K562 (cell line): ENCODE data around the gene EPHA2. TPM values are rescaled to one million over a fixed set of nuclear protein-coding genes. Genes with fewer than 3 reads are reported as not detected.

ENCODE experiments used
- COPS2 ChIP-seq: fragments of 450-650 bp; conservative IDR thresholded peaks from 2 replicates; pipeline ENCODE4 v1.6.1; 2016; ENCODE audit warnings: mild to moderate bottlenecking, moderate library complexity
- ELF4 ChIP-seq: fragments of 450-650 bp; formaldehyde crosslinking; IDR thresholded peaks from 2 replicates; pipeline ENCODE4 v1.4.0; 2022; ENCODE audit warnings: missing genetic modification characterization
- GABPB2 ChIP-seq: fragments of 250-450 bp; sonication (Bioruptor Pico); conservative IDR thresholded peaks from 2 replicates; pipeline ENCODE4 v1.5.1; 2021; ENCODE audit warnings: mild to moderate bottlenecking
- GTF2E2 ChIP-seq: fragments of 200-800 bp; sonication (Bioruptor generic); IDR thresholded peaks from 2 replicates; pipeline ENCODE4 v1.6.1; 2016; ENCODE audit warnings: missing genetic modification characterization, missing compliant biosample characterization
- ILF3 ChIP-seq: fragments of 450-650 bp; IDR thresholded peaks from 2 replicates; pipeline ENCODE4 v1.6.1; 2018; ENCODE audit warnings: antibody characterized with exemption, mild to moderate bottlenecking, moderate library complexity, borderline replicate concordance
- MTA1 ChIP-seq: fragments of 450-650 bp; IDR thresholded peaks from 2 replicates; pipeline ENCODE4 v1.6.1; 2017; ENCODE audit warnings: borderline replicate concordance
- NCOA6 ChIP-seq: fragments of 450-650 bp; IDR thresholded peaks from 2 replicates; pipeline ENCODE4 v1.6.1; 2017; ENCODE audit warnings: mild to moderate bottlenecking
- NELFE ChIP-seq: IDR thresholded peaks from 2 replicates; pipeline ENCODE4 v1.6.1; 2011; ENCODE audit warnings: mild to moderate bottlenecking; ENCODE audit not compliant: insufficient read depth, insufficient read length
- NFYB ChIP-seq: IDR thresholded peaks from 2 replicates; pipeline ENCODE4 v1.6.1; 2011; ENCODE audit warnings: mild to moderate bottlenecking, moderate library complexity; ENCODE audit not compliant: insufficient read length; ENCODE audit errors: extremely low read depth
- PCBP1 ChIP-seq: fragments of 200-400 bp; formaldehyde crosslinking; IDR thresholded peaks from 2 replicates; pipeline ENCODE4 v1.6.1; 2018; ENCODE audit warnings: mild to moderate bottlenecking, low read depth, low read length; ENCODE audit not compliant: poor library complexity, severe bottlenecking
- TEAD4 ChIP-seq, 2 experiments: sonication (generic) in 1 of 2; formaldehyde crosslinking in 1 of 2; IDR thresholded peaks; 2 replicates each; pipeline versions ENCODE4 v1.6.1 to v1.8.0; 2012 to 2022; ENCODE audit warnings: borderline replicate concordance in 1 of 2, inconsistent platforms in 1 of 2, low read length in 1 of 2, mild to moderate bottlenecking in 1 of 2, missing genetic modification reagents in 1 of 2
- THRAP3 ChIP-seq: fragments of 450-650 bp; IDR thresholded peaks from 2 replicates; pipeline ENCODE4 v1.6.1; 2016; ENCODE audit warnings: mild to moderate bottlenecking, inconsistent platforms, borderline replicate concordance
- U2AF1 ChIP-seq: fragments of 200-400 bp; formaldehyde crosslinking; optimal IDR thresholded peaks from 2 replicates; pipeline ENCODE3; 2017; ENCODE audit warnings: mild to moderate bottlenecking, low read depth, low read length, moderate library complexity
- WHSC1 ChIP-seq: IDR thresholded peaks from one replicate; pipeline ENCODE4 v1.6.1; 2012; ENCODE audit warnings: low read length, control low read depth, inconsistent platforms
- ZFP36 ChIP-seq: fragments of 150-350 bp; IDR thresholded peaks from 2 replicates; pipeline ENCODE4 v1.6.1; 2018; ENCODE audit warnings: low read length, low read depth; ENCODE audit not compliant: partially characterized antibody
- ZNF551 ChIP-seq: fragments of 250-450 bp; sonication (Bioruptor Pico); IDR thresholded peaks from 2 replicates; pipeline ENCODE4 v1.5.0; 2021; ENCODE audit warnings: mild to moderate bottlenecking, moderate library complexity
- polyA plus RNA-seq, 8 experiments: library from polyadenylated mRNA; depleted of rRNA in 4 of 8; stranded (reverse) in 5 of 8; unstranded in 3 of 8; fragments of >200 nt; fragmentation: Nextera tagmentation in 2 of 8; fragmentation: Illumina TruSeq in 1 of 8; extraction: Ambion mirVana in 2 of 8; extraction: Trizol in 1 of 8; gene quantifications; 2 replicates each; pipeline versions ENCODE4 v1.2.1 to v1.2.3, GENCODE V29; 2011 to 2014; ENCODE audit warnings: inconsistent platforms in 1 of 8, missing spikeins in 1 of 8
- total RNA-seq, 7 experiments: library from RNA; depleted of rRNA in 6 of 7; stranded (reverse); fragments of >200 nt in 6 of 7; fragmentation: Illumina TruSeq in 2 of 7; extraction: Trizol in 2 of 7; gene quantifications; 2 replicates each; pipeline versions ENCODE4 v1.2.1 to v1.2.3, GENCODE V29; 2011 to 2021; ENCODE audit warnings: low replicate concordance in 1 of 7
- TF ChIP-seq, protein P1 (sequence below): fragments of 450-650 bp; conservative IDR thresholded peaks from 2 replicates; pipeline ENCODE4 v1.6.1; 2016; ENCODE audit warnings: missing genetic modification characterization, low read depth, mild to moderate bottlenecking, control low read depth, missing compliant biosample characterization
- TF ChIP-seq, protein P2 (sequence below): fragments of 150-350 bp; IDR thresholded peaks from 2 replicates; pipeline ENCODE4 v1.6.1; 2014; ENCODE audit warnings: low read depth, mild to moderate bottlenecking, low read length, borderline replicate concordance
- TF ChIP-seq, protein P3 (sequence below): sonication (generic); formaldehyde crosslinking; IDR thresholded peaks from 2 replicates; pipeline ENCODE4 v1.8.1; 2023; ENCODE audit warnings: mild to moderate bottlenecking, missing genetic modification reagents
- TF ChIP-seq, protein P4 (sequence below): fragments of 450-650 bp; IDR thresholded peaks from one replicate; pipeline ENCODE4 v1.6.1; 2018; ENCODE audit warnings: mild to moderate bottlenecking, moderate library complexity; ENCODE audit not compliant: partially characterized antibody

EPHA2 gene
- total and polyA plus RNA-seq, 9 of the 15 experiments (the other 6 are each of a cell fraction or from before 2014, with no cell fraction given) = 0.04 to 0.40 (median 0.07) TPM; not detected in 4

DNA sequence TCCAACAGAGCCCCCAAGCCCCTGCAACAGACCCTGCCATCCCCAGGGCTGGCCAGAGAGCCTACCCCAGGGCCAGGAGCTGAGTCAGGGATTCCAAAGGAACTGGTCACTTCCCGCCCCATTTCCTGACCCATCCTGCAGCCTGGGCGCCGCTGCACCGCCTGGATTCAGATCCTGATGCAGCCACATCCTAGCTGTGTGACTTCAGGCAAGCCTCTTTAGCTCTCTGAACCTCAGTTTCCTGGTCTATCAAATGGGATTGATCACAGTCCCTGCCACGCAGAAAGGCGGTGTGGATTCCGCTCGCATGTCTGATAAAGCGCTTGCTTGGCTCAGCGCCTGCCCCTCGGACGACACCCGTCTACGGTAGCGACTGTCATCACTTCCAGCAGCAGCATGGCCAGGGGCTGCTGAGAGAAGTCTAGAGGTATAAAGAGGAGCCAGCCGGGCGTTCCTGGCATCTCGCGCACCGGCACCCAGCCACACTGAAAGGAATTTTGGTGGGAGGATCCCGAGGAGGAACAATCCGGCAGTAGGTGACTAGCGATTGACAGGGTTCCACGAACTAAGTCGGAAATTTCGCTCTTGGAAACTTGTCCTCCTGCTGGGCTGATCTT lies 10.1 kb downstream of the EPHA2 start (continued):
- TF ChIP-seq, protein P1, sequence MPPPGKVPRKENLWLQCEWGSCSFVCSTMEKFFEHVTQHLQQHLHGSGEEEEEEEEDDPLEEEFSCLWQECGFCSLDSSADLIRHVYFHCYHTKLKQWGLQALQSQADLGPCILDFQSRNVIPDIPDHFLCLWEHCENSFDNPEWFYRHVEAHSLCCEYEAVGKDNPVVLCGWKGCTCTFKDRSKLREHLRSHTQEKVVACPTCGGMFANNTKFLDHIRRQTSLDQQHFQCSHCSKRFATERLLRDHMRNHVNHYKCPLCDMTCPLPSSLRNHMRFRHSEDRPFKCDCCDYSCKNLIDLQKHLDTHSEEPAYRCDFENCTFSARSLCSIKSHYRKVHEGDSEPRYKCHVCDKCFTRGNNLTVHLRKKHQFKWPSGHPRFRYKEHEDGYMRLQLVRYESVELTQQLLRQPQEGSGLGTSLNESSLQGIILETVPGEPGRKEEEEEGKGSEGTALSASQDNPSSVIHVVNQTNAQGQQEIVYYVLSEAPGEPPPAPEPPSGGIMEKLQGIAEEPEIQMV = no peak
- TF ChIP-seq PCBP1 (peak; percentile 3), NFYB (no peak), WHSC1 (no peak), NCOA6 (no peak; the same call in 1 of the 2 replicates), MTA1 (no peak; the same call in 1 of the 2 replicates), THRAP3 (0 out of 2 replicates have a peak, but pooled peaks have one; percentile 59), COPS2 (no peak), U2AF1 (no peak), TEAD4 (IDR thresholded peaks at IDR 0.05; ENCODE audit: low read length) (no peak), TEAD4 (CRISPR knock-in tag; IDR thresholded peaks at IDR 0.05; ENCODE audit: borderline replicate concordance) (no peak), ILF3 (no peak), NELFE (no peak), ZNF551 (no peak), GTF2E2 (tag) (no peak), GABPB2 (no peak), ELF4 (CRISPR knock-in tag) (no peak), ZFP36 (peak; percentile 86)
- TF ChIP-seq, protein P2, sequence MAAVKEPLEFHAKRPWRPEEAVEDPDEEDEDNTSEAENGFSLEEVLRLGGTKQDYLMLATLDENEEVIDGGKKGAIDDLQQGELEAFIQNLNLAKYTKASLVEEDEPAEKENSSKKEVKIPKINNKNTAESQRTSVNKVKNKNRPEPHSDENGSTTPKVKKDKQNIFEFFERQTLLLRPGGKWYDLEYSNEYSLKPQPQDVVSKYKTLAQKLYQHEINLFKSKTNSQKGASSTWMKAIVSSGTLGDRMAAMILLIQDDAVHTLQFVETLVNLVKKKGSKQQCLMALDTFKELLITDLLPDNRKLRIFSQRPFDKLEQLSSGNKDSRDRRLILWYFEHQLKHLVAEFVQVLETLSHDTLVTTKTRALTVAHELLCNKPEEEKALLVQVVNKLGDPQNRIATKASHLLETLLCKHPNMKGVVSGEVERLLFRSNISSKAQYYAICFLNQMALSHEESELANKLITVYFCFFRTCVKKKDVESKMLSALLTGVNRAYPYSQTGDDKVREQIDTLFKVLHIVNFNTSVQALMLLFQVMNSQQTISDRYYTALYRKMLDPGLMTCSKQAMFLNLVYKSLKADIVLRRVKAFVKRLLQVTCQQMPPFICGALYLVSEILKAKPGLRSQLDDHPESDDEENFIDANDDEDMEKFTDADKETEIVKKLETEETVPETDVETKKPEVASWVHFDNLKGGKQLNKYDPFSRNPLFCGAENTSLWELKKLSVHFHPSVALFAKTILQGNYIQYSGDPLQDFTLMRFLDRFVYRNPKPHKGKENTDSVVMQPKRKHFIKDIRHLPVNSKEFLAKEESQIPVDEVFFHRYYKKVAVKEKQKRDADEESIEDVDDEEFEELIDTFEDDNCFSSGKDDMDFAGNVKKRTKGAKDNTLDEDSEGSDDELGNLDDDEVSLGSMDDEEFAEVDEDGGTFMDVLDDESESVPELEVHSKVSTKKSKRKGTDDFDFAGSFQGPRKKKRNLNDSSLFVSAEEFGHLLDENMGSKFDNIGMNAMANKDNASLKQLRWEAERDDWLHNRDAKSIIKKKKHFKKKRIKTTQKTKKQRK = no peak; the same call in 1 of the 2 replicates
- TF ChIP-seq, protein P3, sequence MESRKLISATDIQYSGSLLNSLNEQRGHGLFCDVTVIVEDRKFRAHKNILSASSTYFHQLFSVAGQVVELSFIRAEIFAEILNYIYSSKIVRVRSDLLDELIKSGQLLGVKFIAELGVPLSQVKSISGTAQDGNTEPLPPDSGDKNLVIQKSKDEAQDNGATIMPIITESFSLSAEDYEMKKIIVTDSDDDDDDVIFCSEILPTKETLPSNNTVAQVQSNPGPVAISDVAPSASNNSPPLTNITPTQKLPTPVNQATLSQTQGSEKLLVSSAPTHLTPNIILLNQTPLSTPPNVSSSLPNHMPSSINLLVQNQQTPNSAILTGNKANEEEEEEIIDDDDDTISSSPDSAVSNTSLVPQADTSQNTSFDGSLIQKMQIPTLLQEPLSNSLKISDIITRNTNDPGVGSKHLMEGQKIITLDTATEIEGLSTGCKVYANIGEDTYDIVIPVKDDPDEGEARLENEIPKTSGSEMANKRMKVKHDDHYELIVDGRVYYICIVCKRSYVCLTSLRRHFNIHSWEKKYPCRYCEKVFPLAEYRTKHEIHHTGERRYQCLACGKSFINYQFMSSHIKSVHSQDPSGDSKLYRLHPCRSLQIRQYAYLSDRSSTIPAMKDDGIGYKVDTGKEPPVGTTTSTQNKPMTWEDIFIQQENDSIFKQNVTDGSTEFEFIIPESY = 0 out of 2 replicates have a peak, but pooled peaks have one; percentile 2
- TF ChIP-seq, protein P4, sequence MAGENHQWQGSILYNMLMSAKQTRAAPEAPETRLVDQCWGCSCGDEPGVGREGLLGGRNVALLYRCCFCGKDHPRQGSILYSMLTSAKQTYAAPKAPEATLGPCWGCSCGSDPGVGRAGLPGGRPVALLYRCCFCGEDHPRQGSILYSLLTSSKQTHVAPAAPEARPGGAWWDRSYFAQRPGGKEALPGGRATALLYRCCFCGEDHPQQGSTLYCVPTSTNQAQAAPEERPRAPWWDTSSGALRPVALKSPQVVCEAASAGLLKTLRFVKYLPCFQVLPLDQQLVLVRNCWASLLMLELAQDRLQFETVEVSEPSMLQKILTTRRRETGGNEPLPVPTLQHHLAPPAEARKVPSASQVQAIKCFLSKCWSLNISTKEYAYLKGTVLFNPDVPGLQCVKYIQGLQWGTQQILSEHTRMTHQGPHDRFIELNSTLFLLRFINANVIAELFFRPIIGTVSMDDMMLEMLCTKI = no peak
